Measurements from ENCODE around the gene EEF1AKMT2.
"Not testable (repeated sequence)": the region's sequence is repeated elsewhere in the genome, so short reads cannot be mapped to it uniquely, and the experiment has no call there.

Gene EEF1AKMT2

GRCh38 chr10:124754227-124754626, 37.5 kb downstream of the EEF1AKMT2 start:
- DNase-seq: no peak

GRCh38 chr10:124748953-124749645, 42.6 kb downstream of the EEF1AKMT2 start:
- DNase-seq: no peak

- DNase-seq: no peak
These were observed 43.5 kb downstream of the EEF1AKMT2 start for GRCh38 chr10:124748166-124748565.

- no peak for DNase-seq
These were observed 43.9 kb downstream of the EEF1AKMT2 start for GRCh38 chr10:124747745-124748144.

- DNase-seq: no peak
These were observed 44.7 kb downstream of the EEF1AKMT2 start for GRCh38 chr10:124746992-124747391.

GRCh38 chr10:124746447-124746846, 45.2 kb downstream of the EEF1AKMT2 start:
- not testable (repeated sequence) for DNase-seq

- peak; percentile 91 for DNase-seq
These were observed 46.0 kb downstream of the EEF1AKMT2 start for GRCh38 chr10:124745673-124746072.

- DNase-seq: no peak
These were observed 46.4 kb downstream of the EEF1AKMT2 start for GRCh38 chr10:124745252-124745651.

- DNase-seq: peak; percentile 91
These were observed 47.3 kb downstream of the EEF1AKMT2 start, which contains the start of gene FAM53B for GRCh38 chr10:124744102-124745050. TSS of gene FAM53B (minus strand) at chr10:124744378. CDS start at chr10:124706713, 37,665 bp downstream.

- peak; percentile 62 for DNase-seq
These were observed 48.2 kb downstream of the EEF1AKMT2 start for GRCh38 chr10:124743191-124744101.

GRCh38 chr10:124742413-124743190, 49.1 kb downstream of the EEF1AKMT2 start:
- peak; percentile 79 for DNase-seq

GRCh38 chr10:124741922-124742412, 49.7 kb downstream of the EEF1AKMT2 start:
- DNase-seq: peak; percentile 55

- DNase-seq: peak; percentile 92
These were observed 50.3 kb downstream of the EEF1AKMT2 start for GRCh38 chr10:124741281-124741921.

GRCh38 chr10:124740369-124741280, 51.1 kb downstream of the EEF1AKMT2 start:
- DNase-seq: peak; percentile 67

GRCh38 chr10:124739986-124740368, 51.7 kb downstream of the EEF1AKMT2 start:
- peak; percentile 38 for DNase-seq

GRCh38 chr10:124739119-124739921, 52.4 kb downstream of the EEF1AKMT2 start:
- DNase-seq: peak; percentile 28

GRCh38 chr10:124738441-124738840, 53.2 kb downstream of the EEF1AKMT2 start:
- no peak for DNase-seq

- no peak for DNase-seq
These were observed 54.0 kb downstream of the EEF1AKMT2 start for GRCh38 chr10:124737708-124738107.

GRCh38 chr10:124737221-124737620, 54.5 kb downstream of the EEF1AKMT2 start:
- no peak for DNase-seq

Measured in hematopoietic multipotent progenitor cell treated with erythropoietin and hydrocortisone succinate and interleukin-3 and kit ligand, for 6 days (in vitro differentiated cells).